Measurements from ENCODE around the gene SERPINI1.

DNA sequence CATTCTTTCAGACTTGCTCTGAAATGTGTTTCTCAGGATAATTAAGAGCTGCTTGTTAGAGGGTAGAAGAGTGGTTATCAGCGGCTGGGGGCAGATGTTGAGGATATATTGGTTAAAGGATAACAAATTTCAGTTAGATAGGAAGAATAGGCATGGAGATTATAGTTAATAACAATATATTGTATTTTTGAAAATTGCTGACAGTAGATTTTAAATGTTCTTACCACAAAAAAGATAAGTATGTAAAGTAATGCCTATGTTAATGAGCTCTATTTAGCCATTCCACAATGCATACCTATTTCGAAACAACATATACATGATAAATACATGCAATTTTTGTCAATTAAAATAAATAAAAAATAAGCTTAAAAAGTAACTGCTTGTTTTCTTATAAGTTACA lies 123.3 kb downstream of the SERPINI1 start:
- TF ChIP-seq SUZ12 (IDR thresholded peaks at IDR 0.05; ENCODE audit: extremely low read depth, insufficient read depth, insufficient read length), result no peak
- no peak for TF ChIP-seq YY1 (IDR thresholded peaks at IDR 0.05; ENCODE audit: insufficient read depth, insufficient read length)
